ENCODE measurements around the gene WHAMM.
"Not testable (repeated sequence)": the region's sequence is repeated elsewhere in the genome, so short reads cannot be mapped to it uniquely, and the experiment has no call there.

WHAMM gene

DNA sequence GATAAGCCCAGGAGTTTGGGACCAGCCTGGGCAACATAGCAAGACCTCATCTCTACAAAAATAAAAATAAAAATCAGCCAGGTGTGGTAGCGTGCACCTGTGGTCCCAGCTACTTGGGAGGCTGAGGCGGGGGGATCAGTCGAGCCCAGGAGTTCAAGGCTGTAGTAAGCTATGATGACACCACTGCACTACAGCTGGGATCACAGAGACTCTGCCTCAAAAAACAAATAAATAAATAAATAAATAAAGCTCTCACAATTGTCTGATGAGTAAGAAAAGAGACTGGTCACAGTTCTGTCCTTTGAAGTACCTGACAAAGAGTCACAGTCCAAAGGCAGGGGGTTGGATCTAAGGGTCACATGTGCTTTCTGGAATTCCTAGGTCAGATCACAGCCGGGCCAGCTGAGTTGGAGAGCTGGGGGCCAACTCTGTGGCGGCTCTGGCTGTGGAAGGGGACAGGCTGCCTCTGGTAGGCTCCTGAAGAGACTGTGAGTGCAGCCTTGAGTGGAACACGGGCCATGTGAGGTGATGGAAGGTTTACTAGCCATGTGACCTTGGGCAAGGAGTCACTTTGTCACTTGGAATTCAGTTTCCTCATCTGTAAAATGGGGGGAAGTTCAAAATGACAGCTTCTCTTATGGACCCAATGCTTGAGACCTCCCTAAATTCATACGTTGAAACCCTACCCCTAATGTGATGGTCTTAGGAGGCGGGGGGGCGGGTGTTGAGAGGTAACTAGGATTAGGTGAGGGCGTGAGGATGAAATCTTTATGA is 47.2 kb downstream of the WHAMM start:
- no peak for DNase-seq
- Histone ChIP-seq H3K27ac (no peak overlapping the region), H3K9me3 (ENCODE audit: severe bottlenecking) (no peaks in the 10 kb centered on the region), H3K27me3 (ENCODE audit: insufficient read depth, low read depth, severe bottlenecking) (no peaks in the 10 kb centered on the region), H3K36me3 (peaks cover 3% of the 10 kb centered on the region; the same call in 1 of the 2 replicates), H3K4me3 (ENCODE audit: low read depth, low read length) (no peak overlapping the region)
- TF ChIP-seq, protein P1, sequence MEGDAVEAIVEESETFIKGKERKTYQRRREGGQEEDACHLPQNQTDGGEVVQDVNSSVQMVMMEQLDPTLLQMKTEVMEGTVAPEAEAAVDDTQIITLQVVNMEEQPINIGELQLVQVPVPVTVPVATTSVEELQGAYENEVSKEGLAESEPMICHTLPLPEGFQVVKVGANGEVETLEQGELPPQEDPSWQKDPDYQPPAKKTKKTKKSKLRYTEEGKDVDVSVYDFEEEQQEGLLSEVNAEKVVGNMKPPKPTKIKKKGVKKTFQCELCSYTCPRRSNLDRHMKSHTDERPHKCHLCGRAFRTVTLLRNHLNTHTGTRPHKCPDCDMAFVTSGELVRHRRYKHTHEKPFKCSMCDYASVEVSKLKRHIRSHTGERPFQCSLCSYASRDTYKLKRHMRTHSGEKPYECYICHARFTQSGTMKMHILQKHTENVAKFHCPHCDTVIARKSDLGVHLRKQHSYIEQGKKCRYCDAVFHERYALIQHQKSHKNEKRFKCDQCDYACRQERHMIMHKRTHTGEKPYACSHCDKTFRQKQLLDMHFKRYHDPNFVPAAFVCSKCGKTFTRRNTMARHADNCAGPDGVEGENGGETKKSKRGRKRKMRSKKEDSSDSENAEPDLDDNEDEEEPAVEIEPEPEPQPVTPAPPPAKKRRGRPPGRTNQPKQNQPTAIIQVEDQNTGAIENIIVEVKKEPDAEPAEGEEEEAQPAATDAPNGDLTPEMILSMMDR (IDR thresholded peaks at IDR 0.05; ENCODE audit: low read depth, low read length), result no peak

DNA sequence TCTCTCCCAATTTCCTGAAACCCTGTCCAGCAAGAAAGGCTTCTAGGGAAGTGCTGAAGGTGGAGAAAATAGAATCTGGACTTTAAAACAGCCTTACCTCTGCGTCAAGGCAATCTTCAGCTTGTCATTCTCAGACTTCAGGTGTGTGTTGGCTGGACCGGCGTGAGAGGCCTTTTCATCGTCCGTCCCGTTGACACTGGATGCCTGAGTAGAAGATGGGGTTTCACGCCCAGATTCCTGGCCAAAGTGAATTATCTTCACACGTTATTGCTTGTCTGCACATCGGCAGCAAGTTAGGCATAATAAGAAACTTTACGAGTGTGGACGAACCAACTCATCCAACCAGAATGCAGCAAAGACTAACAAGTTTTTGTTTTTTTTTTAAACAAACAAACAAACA is 49.5 kb downstream of the WHAMM start:
- DNase-seq, result no peak
- Histone ChIP-seq H3K4me3 (ENCODE audit: low read depth, low read length) (no peak overlapping the region), H3K9me3 (ENCODE audit: severe bottlenecking) (no peaks in the 10 kb centered on the region), H3K27ac (no peak overlapping the region), H3K36me3 (peaks cover 1% of the 10 kb centered on the region; the same call in 1 of the 2 replicates), H3K27me3 (ENCODE audit: insufficient read depth, low read depth, severe bottlenecking) (no peaks in the 10 kb centered on the region)
- TF ChIP-seq, protein P1 (IDR thresholded peaks at IDR 0.05; ENCODE audit: low read depth, low read length), result no peak

DNA sequence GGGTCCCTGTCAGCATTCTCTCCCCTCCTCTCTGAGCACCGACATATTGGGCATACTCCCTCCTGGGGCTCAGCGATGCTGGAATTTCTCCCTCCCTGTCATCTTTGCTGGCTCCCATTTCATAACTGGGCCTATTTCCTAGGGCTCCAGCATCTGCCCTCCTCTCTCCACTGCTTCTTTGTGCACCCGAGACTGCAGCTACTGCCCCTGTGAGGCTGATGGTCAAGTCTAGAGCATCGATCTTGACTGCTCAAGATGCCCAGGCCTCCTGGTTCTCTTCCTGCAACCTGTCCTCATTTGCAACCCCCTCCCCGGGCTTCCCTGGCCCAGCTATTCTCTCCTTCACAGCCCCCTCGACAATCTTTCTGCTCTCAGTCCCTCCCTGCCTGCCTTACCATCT is 53.5 kb downstream of the WHAMM start:
- TF ChIP-seq, protein P1 (IDR thresholded peaks at IDR 0.05; ENCODE audit: low read depth, low read length), result no peak
- no peak for DNase-seq
- Histone ChIP-seq H3K27me3 (ENCODE audit: insufficient read depth, low read depth, severe bottlenecking) (no peaks in the 10 kb centered on the region), H3K4me3 (ENCODE audit: low read depth, low read length) (no peak overlapping the region), H3K27ac (no peak overlapping the region), H3K9me3 (ENCODE audit: severe bottlenecking) (no peaks in the 10 kb centered on the region), H3K36me3 (no peaks in the 10 kb centered on the region; the same call in 1 of the 2 replicates)

DNA sequence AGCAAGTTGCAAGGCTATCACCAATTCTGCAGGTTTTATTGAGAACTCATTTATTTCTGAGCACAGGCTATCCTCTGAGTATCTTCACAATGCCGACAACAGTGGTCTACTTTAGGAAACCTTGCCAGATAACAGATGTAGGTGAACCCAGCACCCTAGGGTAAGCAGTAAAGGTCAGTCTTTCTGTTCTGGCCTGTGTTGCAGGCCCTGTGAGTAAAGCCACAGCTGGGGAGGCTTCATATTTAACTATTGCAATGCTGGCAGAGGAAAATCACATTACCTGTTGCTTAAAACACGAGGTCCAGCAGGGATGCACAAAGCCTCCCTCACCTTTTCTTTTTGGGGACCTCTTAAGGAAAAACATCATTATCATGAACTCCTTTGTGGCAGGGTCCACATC is 55.5 kb downstream of the WHAMM start:
- Histone ChIP-seq H3K4me3 (ENCODE audit: low read depth, low read length) (no peak overlapping the region), H3K9me3 (ENCODE audit: severe bottlenecking) (no peaks in the 10 kb centered on the region), H3K36me3 (no peaks in the 10 kb centered on the region), H3K27ac (no peak overlapping the region), H3K27me3 (ENCODE audit: insufficient read depth, low read depth, severe bottlenecking) (no peaks in the 10 kb centered on the region)
- TF ChIP-seq, protein P1 (IDR thresholded peaks at IDR 0.05; ENCODE audit: low read depth, low read length), result no peak
- no peak for DNase-seq

DNA sequence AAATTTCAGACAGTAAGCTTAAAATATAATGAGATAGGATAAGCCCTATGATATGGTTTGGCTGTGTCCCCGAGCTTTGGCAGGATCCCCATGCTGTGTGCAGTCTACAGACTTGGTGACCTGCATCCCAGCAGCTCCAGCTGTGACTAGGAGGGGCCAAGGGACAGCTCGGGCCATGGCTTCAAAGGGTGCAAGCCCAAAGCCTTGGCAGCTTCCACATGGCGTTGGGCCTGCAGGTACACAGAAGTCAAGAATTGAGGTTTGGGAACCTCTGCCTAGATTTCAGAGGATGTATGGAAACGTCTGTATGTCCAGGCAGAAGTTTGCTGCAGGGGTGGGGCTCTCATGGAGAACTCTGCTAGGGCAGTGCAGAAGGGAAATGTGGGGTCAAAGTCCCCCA is 56.2 kb downstream of the WHAMM start:
- not testable (repeated sequence) for H3K9me3 ChIP-seq (ENCODE audit: severe bottlenecking); H3K27ac ChIP-seq; DNase-seq; H3K36me3 ChIP-seq; H3K4me3 ChIP-seq (ENCODE audit: low read depth, low read length); H3K27me3 ChIP-seq (ENCODE audit: insufficient read depth, low read depth, severe bottlenecking)

DNA sequence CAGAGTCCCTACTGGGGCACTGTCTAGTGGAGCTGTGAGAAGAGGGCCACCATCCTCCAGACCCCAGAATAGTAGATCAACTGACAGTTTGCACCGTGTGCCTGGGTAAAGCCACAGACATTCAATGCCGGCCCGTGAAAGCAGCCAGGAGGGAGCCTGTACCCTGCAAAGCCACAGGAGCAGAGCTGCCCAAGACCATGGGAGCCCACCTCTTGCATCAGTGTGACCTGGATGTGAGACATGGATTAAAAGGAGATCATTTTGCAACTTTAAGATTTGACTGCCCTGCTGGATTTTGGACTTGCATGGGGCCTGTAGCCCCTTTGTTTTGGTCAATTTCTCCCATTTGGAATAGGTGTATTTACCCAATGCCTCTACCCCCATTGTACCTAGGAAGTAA is 56.6 kb downstream of the WHAMM start:
- H3K4me3 ChIP-seq (ENCODE audit: low read depth, low read length); H3K36me3 ChIP-seq; H3K27ac ChIP-seq; H3K9me3 ChIP-seq (ENCODE audit: severe bottlenecking); H3K27me3 ChIP-seq (ENCODE audit: insufficient read depth, low read depth, severe bottlenecking); DNase-seq: not testable (repeated sequence)
